PC-9 (cell line): ENCODE data around the gene SYNJ1. TPM values are rescaled to one million over a fixed set of nuclear protein-coding genes. Genes with fewer than 3 reads are reported as not detected.
"Not testable (repeated sequence)": the region's sequence is repeated elsewhere in the genome, so short reads cannot be mapped to it uniquely, and the experiment has no call there.

ENCODE experiments used
- BruUV-seq: library from RNA; stranded (reverse); fragments of 400-500 nt; replicated peaks from 2 replicates; lab custom pipeline; 2021; lab: Mats Ljungman, UMichigan
- CTCF ChIA-PET: fragments of 300-600 bp; sonication (Branson Sonifier 250); formaldehyde crosslinking; loops from one replicate; lab custom pipeline; 2022; ENCODE audit warnings: antibody characterized with exemption; lab: Charles Lee
- POLR2A ChIA-PET: fragments of 300-600 bp; sonication (Branson Sonifier 250); formaldehyde crosslinking; loops from one replicate; lab custom pipeline; 2022; ENCODE audit warnings: antibody characterized with exemption; ENCODE audit not compliant: unreplicated experiment; lab: Charles Lee
- DNase-seq, 2 experiments: peaks; one replicate each; pipeline versions ENCODE4 v3.0.0 to v3.0.0-alpha.2; 2015 to 2022; ENCODE audit warnings: mixed read lengths in 1 of 2
- H2AFZ ChIP-seq: fragments of 200-600 bp; sonication (generic); 2 replicates; pipeline ENCODE4 v1.8.1; 2017; ENCODE audit warnings: antibody characterized with exemption
- H3F3A ChIP-seq: fragments of 200-600 bp; sonication (generic); 2 replicates; pipeline ENCODE4 v1.8.1; 2017; ENCODE audit warnings: antibody characterized with exemption, mild to moderate bottlenecking, low read depth; ENCODE audit not compliant: insufficient read depth
- H3K27ac ChIP-seq: fragments of 200-600 bp; sonication (generic); 2 replicates; pipeline ENCODE4 v1.6.1; 2016; ENCODE audit warnings: mixed run types
- H3K27me3 ChIP-seq: fragments of 200-600 bp; sonication (generic); 2 replicates; pipeline ENCODE4 v1.6.1; 2016; ENCODE audit warnings: low read depth, mixed run types; ENCODE audit not compliant: insufficient read depth
- H3K36me3 ChIP-seq: fragments of 200-600 bp; sonication (generic); 2 replicates; pipeline ENCODE4 v1.6.1; 2016; ENCODE audit warnings: low read depth, mixed run types
- H3K4me1 ChIP-seq: fragments of 200-600 bp; sonication (generic); replicated peaks from 2 replicates; pipeline ENCODE4 v1.6.1; 2016; ENCODE audit warnings: mixed run types; ENCODE audit not compliant: insufficient read depth
- H3K4me2 ChIP-seq: fragments of 200-600 bp; sonication (generic); 2 replicates; pipeline ENCODE4 v1.6.1; 2017; ENCODE audit warnings: mixed run types
- H3K4me3 ChIP-seq: fragments of 200-600 bp; sonication (generic); 2 replicates; pipeline ENCODE4 v1.6.1; 2016; ENCODE audit warnings: mixed run types
- H3K79me2 ChIP-seq: fragments of 200-600 bp; sonication (generic); 2 replicates; pipeline ENCODE4 v1.6.1; 2017; ENCODE audit warnings: low read depth, mixed run types
- H3K9me2 ChIP-seq: fragments of 200-600 bp; sonication (generic); 2 replicates; pipeline ENCODE4 v1.8.1; 2017; ENCODE audit warnings: mild to moderate bottlenecking; ENCODE audit not compliant: insufficient read depth
- H3K9me3 ChIP-seq: fragments of 200-600 bp; sonication (generic); 2 replicates; pipeline ENCODE4 v1.8.1; 2016; ENCODE audit warnings: low read depth; ENCODE audit not compliant: insufficient read depth
- H4K20me1 ChIP-seq: fragments of 200-600 bp; sonication (generic); 2 replicates; pipeline ENCODE4 v1.8.1; 2017; ENCODE audit not compliant: insufficient read depth
- EZH2 ChIP-seq: fragments of 200-600 bp; sonication (generic); IDR thresholded peaks from 2 replicates; pipeline ENCODE4 v1.8.0; 2017; ENCODE audit warnings: antibody characterized with exemption, low read depth
- intact Hi-C: fragments of 100-400 bp; cut with micrococcal nuclease; formaldehyde crosslinking; loops from one replicate; pipeline ENCODE4 v1.10.0; 2022; ENCODE audit not compliant: unreplicated experiment
- total RNA-seq: library from RNA; stranded (reverse); gene quantifications from 2 replicates; pipeline ENCODE4 v1.2.3, GENCODE V29; 2021
- TF ChIP-seq, protein P1 (sequence below): fragments of 200-600 bp; sonication (generic); conservative IDR thresholded peaks from 2 replicates; pipeline ENCODE4 v1.6.1; 2017; ENCODE audit warnings: mixed run types, antibody characterized with exemption, mild to moderate bottlenecking, moderate library complexity

The SYNJ1 gene
- total RNA-seq, 1 experiment from 2014 or later = 4.8 TPM

DNA sequence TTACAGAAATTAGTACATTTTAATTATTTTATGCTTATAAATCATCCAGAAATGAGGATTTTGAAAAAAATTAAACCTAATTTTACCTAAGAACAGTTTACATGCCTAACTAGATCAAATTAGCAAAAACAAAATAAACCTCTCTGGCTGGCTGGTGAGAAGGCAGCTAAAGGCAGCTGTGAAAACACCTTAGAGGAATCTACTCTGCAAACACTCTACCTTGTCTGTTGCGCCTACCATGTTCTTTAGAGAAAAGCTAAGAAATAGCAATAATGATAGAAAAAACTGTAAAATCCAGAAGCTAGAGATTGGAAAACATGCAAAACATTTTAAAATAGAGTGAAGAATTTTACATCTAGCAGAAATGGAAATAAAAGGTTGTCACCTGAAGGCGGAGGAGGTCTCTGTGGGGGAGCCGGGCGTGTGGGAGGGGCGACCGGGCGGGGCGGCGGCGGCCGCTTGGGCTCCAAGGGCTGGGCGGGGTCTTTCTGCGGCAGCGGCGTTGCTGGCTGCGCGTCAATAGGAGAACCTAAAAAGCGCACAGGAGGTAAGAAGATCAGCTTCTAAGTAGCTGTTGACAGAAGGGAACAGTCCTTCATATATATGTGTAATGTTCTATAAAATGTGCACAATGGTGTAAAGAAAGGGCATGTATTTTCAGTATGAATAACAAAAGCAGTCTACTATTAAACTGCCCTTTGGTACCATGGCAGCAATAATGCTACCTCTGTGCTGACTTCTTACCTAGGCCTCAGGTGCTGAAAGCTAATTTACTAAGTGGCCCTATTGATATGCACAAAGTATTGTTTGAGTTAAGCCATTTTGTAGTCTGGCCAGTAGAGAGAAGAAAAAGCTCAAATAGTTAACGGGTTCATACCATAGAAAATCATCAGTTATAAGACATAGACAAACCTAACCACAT is 82.3 kb downstream of the SYNJ1 start:
- TF ChIP-seq, protein P1, sequence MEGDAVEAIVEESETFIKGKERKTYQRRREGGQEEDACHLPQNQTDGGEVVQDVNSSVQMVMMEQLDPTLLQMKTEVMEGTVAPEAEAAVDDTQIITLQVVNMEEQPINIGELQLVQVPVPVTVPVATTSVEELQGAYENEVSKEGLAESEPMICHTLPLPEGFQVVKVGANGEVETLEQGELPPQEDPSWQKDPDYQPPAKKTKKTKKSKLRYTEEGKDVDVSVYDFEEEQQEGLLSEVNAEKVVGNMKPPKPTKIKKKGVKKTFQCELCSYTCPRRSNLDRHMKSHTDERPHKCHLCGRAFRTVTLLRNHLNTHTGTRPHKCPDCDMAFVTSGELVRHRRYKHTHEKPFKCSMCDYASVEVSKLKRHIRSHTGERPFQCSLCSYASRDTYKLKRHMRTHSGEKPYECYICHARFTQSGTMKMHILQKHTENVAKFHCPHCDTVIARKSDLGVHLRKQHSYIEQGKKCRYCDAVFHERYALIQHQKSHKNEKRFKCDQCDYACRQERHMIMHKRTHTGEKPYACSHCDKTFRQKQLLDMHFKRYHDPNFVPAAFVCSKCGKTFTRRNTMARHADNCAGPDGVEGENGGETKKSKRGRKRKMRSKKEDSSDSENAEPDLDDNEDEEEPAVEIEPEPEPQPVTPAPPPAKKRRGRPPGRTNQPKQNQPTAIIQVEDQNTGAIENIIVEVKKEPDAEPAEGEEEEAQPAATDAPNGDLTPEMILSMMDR = no peak
- no peaks in the 10 kb centered on the region for H3K9me3 ChIP-seq
- H3K4me2 ChIP-seq = no peak overlapping the region
- H3K79me2 ChIP-seq = no peaks in the 10 kb centered on the region
- no peaks in the 10 kb centered on the region for H3K4me1 ChIP-seq
- DNase-seq = no peak
- BruUV-seq = no TSS peak
- no peak overlapping the region for H3K4me3 ChIP-seq
- H3K27ac ChIP-seq = no peak overlapping the region
- H4K20me1 ChIP-seq = no peaks in the 10 kb centered on the region
- CTCF ChIA-PET = interaction anchor here (0.7 kb wide), 1 partner anchor 816 kb away, joined by 3 read pairs; no protein-coding TSS in a partner anchor
- H3K36me3 ChIP-seq = no peaks in the 10 kb centered on the region
- intact Hi-C loops = no loop called here
- POLR2A ChIA-PET = no interaction called here
- H3K9me2 ChIP-seq = no peaks in the 10 kb centered on the region
- no peak overlapping the region for H2AFZ ChIP-seq
- H3F3A ChIP-seq = no peaks in the 10 kb centered on the region
- no peaks in the 10 kb centered on the region for H3K27me3 ChIP-seq

- Histone ChIP-seq H3K36me3 (no peaks in the 10 kb centered on the region), H3K9me2 (no peaks in the 10 kb centered on the region), H3K27ac (no peak overlapping the region), H2AFZ (no peak overlapping the region), H4K20me1 (no peaks in the 10 kb centered on the region), H3K27me3 (no peaks in the 10 kb centered on the region), H3F3A (no peaks in the 10 kb centered on the region), H3K4me1 (no peaks in the 10 kb centered on the region), H3K9me3 (no peaks in the 10 kb centered on the region), H3K79me2 (no peaks in the 10 kb centered on the region), H3K4me2 (no peak overlapping the region), H3K4me3 (no peak overlapping the region)
- DNase-seq = no peak
- no TSS peak for BruUV-seq
- no peak for TF ChIP-seq EZH2
- TF ChIP-seq, protein P1 = no peak
- ChIA-PET POLR2A (no interaction called here), CTCF (no interaction called here)
- intact Hi-C loops = no loop called here
Observed at GRCh38 chr21:32641710-32642698, 85.8 kb downstream of the SYNJ1 start.

- CTCF ChIA-PET = no interaction called here
- Histone ChIP-seq H2AFZ (no peak overlapping the region), H3K4me3 (no peak overlapping the region), H3K4me2 (no peak overlapping the region), H3K27me3 (no peaks in the 10 kb centered on the region), H3K36me3 (no peaks in the 10 kb centered on the region), H3K9me3 (no peaks in the 10 kb centered on the region), H3K9me2 (no peaks in the 10 kb centered on the region), H3K27ac (no peak overlapping the region), H4K20me1 (no peaks in the 10 kb centered on the region), H3K79me2 (no peaks in the 10 kb centered on the region), H3K4me1 (no peaks in the 10 kb centered on the region), H3F3A (peaks cover 8% of the 10 kb centered on the region; the same call in 1 of the 2 replicates)
- BruUV-seq = no TSS peak
- TF ChIP-seq, protein P1 = no peak
- TF ChIP-seq EZH2 = no peak
- DNase-seq = no peak
- POLR2A ChIA-PET = no interaction called here
- intact Hi-C loops = no loop called here
Observed at GRCh38 chr21:32626621-32627196, 101.1 kb downstream of the SYNJ1 start.

GRCh38 chr21:32618218-32618617 is 109.6 kb downstream of the SYNJ1 start:
- H2AFZ ChIP-seq, H3K36me3 ChIP-seq, POLR2A ChIA-PET, BruUV-seq, H3K4me3 ChIP-seq, intact Hi-C loops, H4K20me1 ChIP-seq, H3K79me2 ChIP-seq, CTCF ChIA-PET, H3K9me3 ChIP-seq, H3K27ac ChIP-seq, H3K27me3 ChIP-seq, DNase-seq, H3F3A ChIP-seq, H3K4me2 ChIP-seq, H3K9me2 ChIP-seq, H3K4me1 ChIP-seq: not testable (repeated sequence)
